Hepatocyte (in vitro differentiated cells): ENCODE data around the gene FCER2. TPM values are rescaled to one million over a fixed set of nuclear protein-coding genes. Genes with fewer than 3 reads are reported as not detected.

ENCODE experiments used
- DNase-seq: peaks from one replicate; pipeline ENCODE4 v3.0.0-alpha.2; 2016; ENCODE audit warnings: low spot score
- H2AFZ ChIP-seq: fragments of 200-600 bp; sonication (generic); 2 replicates; pipeline ENCODE4 v1.6.0; 2016; ENCODE audit warnings: antibody characterized with exemption, mild to moderate bottlenecking
- H3K27ac ChIP-seq: fragments of 200-600 bp; sonication (generic); 2 replicates; pipeline ENCODE4 v1.5.1; 2016; ENCODE audit warnings: mild to moderate bottlenecking
- H3K27me3 ChIP-seq: fragments of 200-600 bp; sonication (generic); 2 replicates; pipeline ENCODE4 v1.6.1; 2016
- H3K36me3 ChIP-seq: fragments of 200-600 bp; sonication (generic); replicated peaks from 2 replicates; pipeline ENCODE4 v1.5.1; 2016; ENCODE audit warnings: low read depth; ENCODE audit not compliant: insufficient read depth
- H3K4me1 ChIP-seq: fragments of 200-600 bp; sonication (generic); 2 replicates; pipeline ENCODE4 v1.5.1; 2016; ENCODE audit warnings: mild to moderate bottlenecking, moderate library complexity; ENCODE audit not compliant: insufficient read depth
- H3K4me2 ChIP-seq: fragments of 200-600 bp; sonication (generic); 2 replicates; pipeline ENCODE4 v1.6.0; 2016
- H3K4me3 ChIP-seq: fragments of 200-600 bp; sonication (generic); 2 replicates; pipeline ENCODE4 v1.5.1; 2016; ENCODE audit warnings: mild to moderate bottlenecking
- H3K79me2 ChIP-seq: fragments of 200-600 bp; sonication (generic); 2 replicates; pipeline ENCODE4 v1.6.0; 2017; ENCODE audit warnings: mild to moderate bottlenecking
- H3K9me2 ChIP-seq: fragments of 200-600 bp; sonication (generic); replicated peaks from 2 replicates; pipeline ENCODE4 v1.6.0; 2017; ENCODE audit warnings: mild to moderate bottlenecking; ENCODE audit not compliant: insufficient read depth
- H3K9me3 ChIP-seq: fragments of 200-600 bp; sonication (generic); 2 replicates; pipeline ENCODE4 v1.5.1; 2016; ENCODE audit warnings: low read depth, mild to moderate bottlenecking
- H4K20me1 ChIP-seq: fragments of 200-600 bp; sonication (generic); 2 replicates; pipeline ENCODE4 v1.6.0; 2016; ENCODE audit warnings: mild to moderate bottlenecking; ENCODE audit not compliant: insufficient read depth, poor library complexity, severe bottlenecking
- EZH2 ChIP-seq: fragments of 200-600 bp; sonication (generic); IDR thresholded peaks from 2 replicates; pipeline ENCODE4 v1.6.1; 2016; ENCODE audit warnings: antibody characterized with exemption, mild to moderate bottlenecking, borderline replicate concordance
- EZH2phosphoT487 ChIP-seq: fragments of 200-600 bp; sonication (generic); IDR thresholded peaks from one replicate; pipeline ENCODE4 v1.6.1; 2018; ENCODE audit warnings: antibody characterized with exemption, mild to moderate bottlenecking, low read depth, moderate library complexity; ENCODE audit not compliant: unreplicated experiment, severe bottlenecking
- WGBS: methylation state at CpG from one replicate; pipeline ENCODE4 v1.1.6; 2016; ENCODE audit warnings: low lambda C conversion rate; ENCODE audit errors: missing lambda C conversion rate; 5-methylcytosine and 5-hydroxymethylcytosine counted together
- polyA plus RNA-seq: library from polyadenylated mRNA; unstranded; fragments of >200 nt; fragmentation: Nextera tagmentation; extraction: Ambion mirVana; gene quantifications from 2 replicates; pipeline ENCODE4 v1.2.1, GENCODE V29; 2016
- total RNA-seq: library from RNA; depleted of rRNA; stranded (reverse); fragments of >200 nt; gene quantifications from 2 replicates; pipeline ENCODE4 v1.2.3, GENCODE V29; 2014
- TF ChIP-seq, protein P1 (sequence below): fragments of 200-600 bp; sonication (generic); IDR thresholded peaks from 2 replicates; pipeline ENCODE4 v1.5.1; 2016; ENCODE audit warnings: antibody characterized with exemption, mild to moderate bottlenecking; ENCODE audit not compliant: poor library complexity

The FCER2 gene
- total and polyA plus RNA-seq, 2 experiments from 2014 or later: not detected

DNA sequence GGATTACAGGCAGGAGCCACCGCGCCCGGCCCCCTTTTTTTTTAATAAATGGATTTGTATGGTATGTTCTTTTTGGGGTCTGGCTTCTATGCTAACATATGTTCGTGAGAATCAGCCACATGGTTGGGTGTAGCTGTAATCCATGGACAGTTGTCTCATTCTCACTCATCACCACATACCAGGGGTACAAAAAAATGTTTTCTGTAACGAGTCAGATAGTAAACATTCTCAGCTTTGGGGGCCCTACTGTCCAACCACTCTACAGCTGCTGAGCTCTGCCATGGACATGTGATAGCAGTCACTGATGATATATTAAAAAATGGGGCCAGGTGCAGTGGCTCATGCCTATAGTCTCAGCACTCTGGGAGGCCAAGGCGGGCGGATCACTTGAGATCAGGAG lies 38.2 kb downstream of the FCER2 start:
- TF ChIP-seq EZH2 (no peak), EZH2phosphoT487 (no peak)
- TF ChIP-seq, protein P1, sequence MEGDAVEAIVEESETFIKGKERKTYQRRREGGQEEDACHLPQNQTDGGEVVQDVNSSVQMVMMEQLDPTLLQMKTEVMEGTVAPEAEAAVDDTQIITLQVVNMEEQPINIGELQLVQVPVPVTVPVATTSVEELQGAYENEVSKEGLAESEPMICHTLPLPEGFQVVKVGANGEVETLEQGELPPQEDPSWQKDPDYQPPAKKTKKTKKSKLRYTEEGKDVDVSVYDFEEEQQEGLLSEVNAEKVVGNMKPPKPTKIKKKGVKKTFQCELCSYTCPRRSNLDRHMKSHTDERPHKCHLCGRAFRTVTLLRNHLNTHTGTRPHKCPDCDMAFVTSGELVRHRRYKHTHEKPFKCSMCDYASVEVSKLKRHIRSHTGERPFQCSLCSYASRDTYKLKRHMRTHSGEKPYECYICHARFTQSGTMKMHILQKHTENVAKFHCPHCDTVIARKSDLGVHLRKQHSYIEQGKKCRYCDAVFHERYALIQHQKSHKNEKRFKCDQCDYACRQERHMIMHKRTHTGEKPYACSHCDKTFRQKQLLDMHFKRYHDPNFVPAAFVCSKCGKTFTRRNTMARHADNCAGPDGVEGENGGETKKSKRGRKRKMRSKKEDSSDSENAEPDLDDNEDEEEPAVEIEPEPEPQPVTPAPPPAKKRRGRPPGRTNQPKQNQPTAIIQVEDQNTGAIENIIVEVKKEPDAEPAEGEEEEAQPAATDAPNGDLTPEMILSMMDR: no peak
- Histone ChIP-seq H3K79me2 (no peaks in the 10 kb centered on the region), H3K4me3 (no peak overlapping the region), H3K36me3 (no peaks in the 10 kb centered on the region), H2AFZ (no peak overlapping the region), H3K27ac (no peak overlapping the region), H3K4me2 (no peak overlapping the region), H3K9me3 (no peaks in the 10 kb centered on the region), H4K20me1 (no peaks in the 10 kb centered on the region), H3K4me1 (no peaks in the 10 kb centered on the region), H3K27me3 (peaks cover 6% of the 10 kb centered on the region), H3K9me2 (no peaks in the 10 kb centered on the region)
- 86% methylated on average over 7 of the region's 7 CpGs for WGBS
- no peak for DNase-seq

DNA sequence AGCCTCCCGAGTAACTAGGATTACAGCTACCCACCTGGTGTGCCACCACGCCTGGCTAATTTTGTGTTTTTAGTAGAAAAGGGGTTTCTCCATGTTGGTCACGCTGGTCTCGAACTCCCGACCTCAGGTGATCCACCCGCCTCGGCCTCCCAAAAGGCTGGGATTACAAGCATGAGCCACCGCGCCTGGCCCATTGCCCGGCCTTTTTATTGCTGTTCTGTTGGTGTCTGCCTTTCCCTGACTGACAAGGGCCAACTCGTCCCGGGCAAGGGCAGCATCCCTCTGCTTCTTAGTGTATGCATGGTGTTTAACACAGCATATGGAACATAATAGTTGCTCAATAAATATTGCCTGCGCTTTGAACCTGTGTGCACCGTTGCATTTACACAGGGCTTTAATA lies 39.3 kb downstream of the FCER2 start:
- Histone ChIP-seq H2AFZ (no peak overlapping the region), H3K27me3 (no peaks in the 10 kb centered on the region), H3K4me3 (no peak overlapping the region), H3K4me1 (no peaks in the 10 kb centered on the region), H3K4me2 (no peak overlapping the region), H3K36me3 (no peaks in the 10 kb centered on the region), H3K79me2 (no peaks in the 10 kb centered on the region), H3K9me3 (no peaks in the 10 kb centered on the region), H3K27ac (no peak overlapping the region), H3K9me2 (no peaks in the 10 kb centered on the region), H4K20me1 (no peaks in the 10 kb centered on the region)
- WGBS: 86% methylated on average over 14 of the region's 14 CpGs
- no peak for TF ChIP-seq EZH2
- no peak for TF ChIP-seq EZH2phosphoT487
- TF ChIP-seq, protein P1: no peak
- no peak for DNase-seq

DNA sequence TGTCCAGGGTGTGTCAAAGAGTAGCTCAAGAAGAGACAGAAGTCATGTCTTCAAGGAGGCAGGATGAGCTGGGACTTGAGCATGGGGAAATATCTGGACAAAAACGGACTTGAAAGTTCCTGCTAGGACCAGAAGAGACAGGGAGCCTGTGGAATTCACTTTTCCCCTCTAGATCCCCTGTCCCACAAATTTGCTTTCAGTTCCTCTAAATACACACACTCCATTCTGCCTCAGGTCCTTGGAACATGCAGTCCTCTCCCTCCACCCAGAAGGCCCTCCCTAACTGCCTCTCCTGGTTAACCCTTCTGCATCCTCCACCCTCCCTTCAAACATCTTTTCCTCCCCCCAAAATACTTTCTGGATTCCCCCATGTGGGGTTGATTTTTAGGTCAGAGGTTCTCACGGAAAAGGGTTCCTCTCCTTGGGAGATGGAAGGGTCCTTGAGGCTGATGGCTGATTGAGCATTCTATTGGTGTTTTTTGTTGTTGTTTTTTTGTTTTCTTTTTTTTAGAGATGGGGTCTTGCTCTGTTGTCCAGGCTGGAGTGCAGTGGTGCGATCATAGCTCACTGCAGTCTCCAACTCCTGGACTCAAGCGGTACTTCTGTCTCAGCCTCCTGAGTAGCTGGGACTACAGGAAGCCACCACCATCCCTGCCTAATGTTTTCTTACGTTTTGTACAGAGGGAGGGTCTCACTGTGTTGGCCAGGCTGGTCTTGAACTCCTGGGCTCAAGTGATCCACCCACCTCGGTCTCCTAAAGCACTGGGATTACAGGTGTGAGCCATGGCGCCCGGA lies 40.0 kb downstream of the FCER2 start:
- no peak for DNase-seq
- 76% methylated on average over 8 of the region's 8 CpGs for WGBS
- no peak overlapping the region for H3K4me3 ChIP-seq
- no peaks in the 10 kb centered on the region for H3K79me2 ChIP-seq
- H2AFZ ChIP-seq: no peak overlapping the region
- no peaks in the 10 kb centered on the region for H3K4me1 ChIP-seq
- no peaks in the 10 kb centered on the region for H3K27me3 ChIP-seq
- H3K4me2 ChIP-seq: no peak overlapping the region
- no peak for TF ChIP-seq EZH2
- TF ChIP-seq EZH2phosphoT487: no peak
- TF ChIP-seq, protein P1: no peak
- no peak overlapping the region for H3K27ac ChIP-seq
- no peaks in the 10 kb centered on the region for H3K9me3 ChIP-seq
- no peaks in the 10 kb centered on the region for H3K9me2 ChIP-seq
- H4K20me1 ChIP-seq: no peaks in the 10 kb centered on the region
- H3K36me3 ChIP-seq: no peaks in the 10 kb centered on the region
